Activated T-cell treated with anti-CD3 and anti-CD28 coated beads, Interleukin-2, amount 50 U/mL, for 24 hours (primary cell): Measurements from ENCODE around the gene RABL3.
A peak's percentile ranks its signal among the peaks of the same experiment; 100 is the strongest.
"Not testable (repeated sequence)": the region's sequence is repeated elsewhere in the genome, so short reads cannot be mapped to it uniquely, and the experiment has no call there.

ENCODE experiments used
- DNase-seq: peaks from one replicate; pipeline ENCODE4 v3.0.0-alpha.2; 2020
- H3K27ac Mint-ChIP-seq: 2 replicates; pipeline ENCODE4 v1.8.0; 2020; ENCODE audit warnings: mild to moderate bottlenecking, mixed read lengths
- H3K27me3 Mint-ChIP-seq: 2 replicates; pipeline ENCODE4 v1.8.0; 2020; ENCODE audit warnings: mixed read lengths
- H3K36me3 Mint-ChIP-seq: 2 replicates; pipeline ENCODE4 v1.8.0; 2020; ENCODE audit warnings: low read depth, mixed read lengths
- H3K4me1 Mint-ChIP-seq: 2 replicates; pipeline ENCODE4 v1.8.0; 2020; ENCODE audit warnings: low read depth, mixed read lengths
- H3K4me3 Mint-ChIP-seq: 2 replicates; pipeline ENCODE4 v1.8.0; 2020; ENCODE audit warnings: mild to moderate bottlenecking, moderate library complexity, mixed read lengths
- H3K9me3 Mint-ChIP-seq: 2 replicates; pipeline ENCODE4 v1.8.0; 2020; ENCODE audit warnings: mixed read lengths

Gene RABL3

GRCh38 chr3:120763601-120764000, 21.3 kb upstream of the RABL3 start:
- peaks cover 80% of the 10 kb centered on the region for H3K4me1 Mint-ChIP-seq
- H3K36me3 Mint-ChIP-seq: peaks cover 18% of the 10 kb centered on the region
- H3K4me3 Mint-ChIP-seq: no peak overlapping the region
- no peaks in the 10 kb centered on the region for H3K9me3 Mint-ChIP-seq
- no peak overlapping the region for H3K27ac Mint-ChIP-seq
- H3K27me3 Mint-ChIP-seq: no peaks in the 10 kb centered on the region
- no peak for DNase-seq

- DNase-seq: no peak
- Mint-ChIP-seq H3K27me3 (no peaks in the 10 kb centered on the region), H3K4me1 (peaks cover 75% of the 10 kb centered on the region), H3K9me3 (no peaks in the 10 kb centered on the region), H3K36me3 (peaks cover 25% of the 10 kb centered on the region), H3K27ac (no peak overlapping the region), H3K4me3 (no peak overlapping the region)
Measured at GRCh38 chr3:120762615-120763014, 20.3 kb upstream of the RABL3 start.

GRCh38 chr3:120758551-120758950, 16.2 kb upstream of the RABL3 start:
- Mint-ChIP-seq H3K4me1 (peaks cover 66% of the 10 kb centered on the region), H3K36me3 (peaks cover 56% of the 10 kb centered on the region)
- H3K27ac Mint-ChIP-seq, H3K9me3 Mint-ChIP-seq, H3K4me3 Mint-ChIP-seq, DNase-seq, H3K27me3 Mint-ChIP-seq: not testable (repeated sequence)

GRCh38 chr3:120756061-120756460, 13.7 kb upstream of the RABL3 start:
- Mint-ChIP-seq H3K27me3 (no peaks in the 10 kb centered on the region), H3K9me3 (no peaks in the 10 kb centered on the region), H3K27ac (no peak overlapping the region), H3K36me3 (peaks cover 73% of the 10 kb centered on the region), H3K4me3 (no peak overlapping the region), H3K4me1 (peaks cover 59% of the 10 kb centered on the region)
- no peak for DNase-seq

- Mint-ChIP-seq H3K27me3 (no peaks in the 10 kb centered on the region), H3K4me3 (no peak overlapping the region), H3K27ac (no peak overlapping the region), H3K36me3 (peaks cover 77% of the 10 kb centered on the region), H3K4me1 (peaks cover 48% of the 10 kb centered on the region), H3K9me3 (no peaks in the 10 kb centered on the region)
- DNase-seq: no peak
Measured at GRCh38 chr3:120753810-120754209, 11.5 kb upstream of the RABL3 start.

GRCh38 chr3:120752865-120753264, 10.5 kb upstream of the RABL3 start:
- no peak overlapping the region for H3K27ac Mint-ChIP-seq
- no peaks in the 10 kb centered on the region for H3K9me3 Mint-ChIP-seq
- peaks cover 69% of the 10 kb centered on the region for H3K36me3 Mint-ChIP-seq

GRCh38 chr3:120752230-120752629, 9.9 kb upstream of the RABL3 start:
- peaks cover 69% of the 10 kb centered on the region for H3K36me3 Mint-ChIP-seq
- peaks cover 44% of the 10 kb centered on the region for H3K4me1 Mint-ChIP-seq
- H3K9me3 Mint-ChIP-seq: peaks cover 2% of the 10 kb centered on the region
- no peaks in the 10 kb centered on the region for H3K27me3 Mint-ChIP-seq
- no peak overlapping the region for H3K4me3 Mint-ChIP-seq
- no peak for DNase-seq
- no peak overlapping the region for H3K27ac Mint-ChIP-seq

More at GRCh38 chr3:120752865-120753264, 10.5 kb upstream of the RABL3 start:
- no peak for DNase-seq
- H3K4me1 Mint-ChIP-seq: peaks cover 46% of the 10 kb centered on the region
- H3K4me3 Mint-ChIP-seq: no peak overlapping the region
- no peaks in the 10 kb centered on the region for H3K27me3 Mint-ChIP-seq

GRCh38 chr3:120749843-120750242, 7.5 kb upstream of the RABL3 start:
- Mint-ChIP-seq H3K36me3 (peaks cover 65% of the 10 kb centered on the region), H3K4me1 (peaks cover 48% of the 10 kb centered on the region), H3K27me3 (no peaks in the 10 kb centered on the region), H3K9me3 (peaks cover 2% of the 10 kb centered on the region), H3K4me3 (no peak overlapping the region), H3K27ac (no peak overlapping the region)
- no peak for DNase-seq

GRCh38 chr3:120745466-120745865, 3.1 kb upstream of the RABL3 start:
- peaks cover 46% of the 10 kb centered on the region for H3K4me1 Mint-ChIP-seq

GRCh38 chr3:120743556-120744195, 1.4 kb upstream of the RABL3 start:
- H3K4me3 Mint-ChIP-seq: peak overlapping the region; percentile 98
- H3K27ac Mint-ChIP-seq: peak overlapping the region; percentile 98
- peaks cover 38% of the 10 kb centered on the region for H3K36me3 Mint-ChIP-seq
- peaks cover 2% of the 10 kb centered on the region for H3K9me3 Mint-ChIP-seq
- no peaks in the 10 kb centered on the region for H3K27me3 Mint-ChIP-seq
- H3K4me1 Mint-ChIP-seq: peaks cover 40% of the 10 kb centered on the region
- no peak for DNase-seq

More at GRCh38 chr3:120745466-120745865, 3.1 kb upstream of the RABL3 start:
- H3K27ac Mint-ChIP-seq: no peak overlapping the region
- DNase-seq: no peak
- no peaks in the 10 kb centered on the region for H3K27me3 Mint-ChIP-seq
- H3K9me3 Mint-ChIP-seq: peaks cover 2% of the 10 kb centered on the region
- peaks cover 41% of the 10 kb centered on the region for H3K36me3 Mint-ChIP-seq
- no peak overlapping the region for H3K4me3 Mint-ChIP-seq

GRCh38 chr3:120742849-120743365, 591 bp upstream of the RABL3 start:
- no peak for DNase-seq
- Mint-ChIP-seq H3K27me3 (no peaks in the 10 kb centered on the region), H3K9me3 (peaks cover 2% of the 10 kb centered on the region), H3K4me1 (peaks cover 40% of the 10 kb centered on the region), H3K4me3 (peak overlapping the region; percentile 98), H3K36me3 (peaks cover 45% of the 10 kb centered on the region), H3K27ac (peak overlapping the region; percentile 98)

GRCh38 chr3:120741837-120742197, 499 bp downstream of the RABL3 start:
- Mint-ChIP-seq H3K27ac (peak overlapping the region; percentile 98), H3K4me3 (peak overlapping the region; percentile 98), H3K4me1 (peaks cover 40% of the 10 kb centered on the region), H3K9me3 (peaks cover 3% of the 10 kb centered on the region), H3K36me3 (peaks cover 48% of the 10 kb centered on the region), H3K27me3 (no peaks in the 10 kb centered on the region)
- no peak for DNase-seq

GRCh38 chr3:120741320-120741719, 996 bp downstream of the RABL3 start:
- peaks cover 3% of the 10 kb centered on the region for H3K9me3 Mint-ChIP-seq
- peaks cover 37% of the 10 kb centered on the region for H3K4me1 Mint-ChIP-seq
- H3K27me3 Mint-ChIP-seq: no peaks in the 10 kb centered on the region
- peaks cover 45% of the 10 kb centered on the region for H3K36me3 Mint-ChIP-seq
- no peak for DNase-seq
- peak overlapping the region; percentile 98 for H3K4me3 Mint-ChIP-seq
- peak overlapping the region; percentile 98 for H3K27ac Mint-ChIP-seq

- not testable (repeated sequence) for H3K27me3 Mint-ChIP-seq, H3K4me3 Mint-ChIP-seq, H3K27ac Mint-ChIP-seq, DNase-seq
- H3K9me3 Mint-ChIP-seq: peaks cover 15% of the 10 kb centered on the region
- peaks cover 47% of the 10 kb centered on the region for H3K36me3 Mint-ChIP-seq
- H3K4me1 Mint-ChIP-seq: peaks cover 11% of the 10 kb centered on the region
Measured at GRCh38 chr3:120738006-120738405, 4.3 kb downstream of the RABL3 start.

- H3K4me3 Mint-ChIP-seq: no peak overlapping the region
- H3K27ac Mint-ChIP-seq: no peak overlapping the region
- peaks cover 61% of the 10 kb centered on the region for H3K36me3 Mint-ChIP-seq
- peaks cover 4% of the 10 kb centered on the region for H3K4me1 Mint-ChIP-seq
- H3K9me3 Mint-ChIP-seq: peaks cover 9% of the 10 kb centered on the region
- H3K27me3 Mint-ChIP-seq: no peaks in the 10 kb centered on the region
- no peak for DNase-seq
Measured at GRCh38 chr3:120730576-120731542, 11.5 kb downstream of the RABL3 start.
